HG03457 (cell line): ENCODE measurements around the gene LRCOL1.

Source experiments
- ATAC-seq: cut with Tn5 transposase; IDR thresholded peaks from one replicate; pipeline ENCODE4 v1.9.1; 2021; ENCODE audit warnings: moderate number of reproducible peaks; ENCODE audit not compliant: unreplicated experiment

Gene LRCOL1

DNA sequence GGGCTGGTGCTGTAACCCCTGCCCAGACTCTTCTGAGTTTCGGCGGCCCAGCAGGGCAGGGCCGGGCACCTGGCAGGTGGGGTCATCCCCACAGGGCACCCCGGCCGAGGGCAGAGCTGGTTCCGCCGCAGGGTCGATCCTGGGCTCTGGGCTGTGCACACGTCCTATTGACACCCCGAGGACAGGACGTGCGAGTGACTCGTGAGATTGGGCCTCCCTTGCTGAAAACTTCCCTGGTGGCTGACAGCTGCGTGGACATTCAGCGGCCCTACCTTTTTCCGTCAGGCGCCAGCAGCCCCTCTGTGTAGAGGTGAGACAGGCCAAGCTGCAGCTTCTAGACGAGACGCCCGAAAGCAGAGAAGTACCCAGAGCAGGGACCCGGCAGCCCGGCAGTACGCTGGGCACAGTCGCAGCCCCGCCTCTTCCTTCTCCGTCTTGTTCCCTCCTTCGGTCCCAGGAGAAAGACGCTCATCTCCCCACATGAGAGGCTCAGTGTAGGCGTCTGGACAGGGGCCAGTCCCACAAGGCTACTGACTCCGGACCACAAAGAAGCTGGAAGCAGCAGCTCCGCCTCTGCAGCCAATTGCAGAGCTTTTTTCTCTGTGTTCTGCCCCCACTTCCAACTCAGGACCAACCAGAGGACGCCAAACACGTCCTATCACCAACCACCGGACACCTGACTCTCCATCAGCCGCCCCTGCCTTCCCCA, at the start of gene LRCOL1:
Gene LRCOL1, minus strand, starts transcription at position 532 of the 709 bp plus-strand sequence. CDS start 4,331 bp downstream, outside the sequence.
- ATAC-seq = no peak

DNA sequence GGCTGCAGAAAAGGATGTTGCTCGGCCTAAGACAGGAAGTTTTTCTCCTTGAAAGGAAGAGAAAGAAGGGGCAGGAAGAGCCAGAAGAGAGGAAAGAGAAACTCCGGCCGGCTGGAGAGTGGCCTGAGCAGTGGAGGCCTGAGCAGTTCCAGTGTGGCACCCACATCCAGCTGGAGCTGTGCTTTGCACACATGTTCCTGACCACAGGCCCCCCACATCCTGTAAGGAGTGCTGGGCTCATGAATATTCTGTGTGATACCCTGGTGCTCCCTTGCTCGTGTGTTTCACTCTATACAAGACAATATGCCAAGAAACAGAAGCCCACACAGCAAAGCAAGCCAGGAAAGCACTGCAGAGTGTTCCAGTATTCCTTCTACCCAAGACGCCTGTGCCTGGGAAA, 49.7 kb upstream of the LRCOL1 start:
- no peak for ATAC-seq

DNA sequence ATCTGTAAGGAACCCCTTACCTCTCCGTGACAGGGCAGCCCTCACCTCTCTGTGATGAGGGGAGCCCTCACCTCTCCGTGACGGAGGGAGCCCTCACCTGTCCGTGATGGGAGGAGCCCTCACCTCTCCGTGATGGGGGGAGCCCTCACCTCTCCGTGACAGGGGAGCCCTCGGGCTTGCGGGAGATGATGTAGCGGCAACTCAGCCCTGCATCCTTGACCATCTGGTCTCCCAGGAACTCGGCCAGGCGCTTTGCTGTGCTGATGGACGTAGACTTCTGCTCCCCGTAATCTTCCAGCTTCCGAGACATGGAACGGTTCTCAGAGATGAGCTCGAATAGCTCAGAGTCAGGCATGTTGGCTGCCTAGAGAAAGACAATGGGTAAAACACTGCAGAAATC, 48.8 kb upstream of the LRCOL1 start:
- ATAC-seq = no peak

DNA sequence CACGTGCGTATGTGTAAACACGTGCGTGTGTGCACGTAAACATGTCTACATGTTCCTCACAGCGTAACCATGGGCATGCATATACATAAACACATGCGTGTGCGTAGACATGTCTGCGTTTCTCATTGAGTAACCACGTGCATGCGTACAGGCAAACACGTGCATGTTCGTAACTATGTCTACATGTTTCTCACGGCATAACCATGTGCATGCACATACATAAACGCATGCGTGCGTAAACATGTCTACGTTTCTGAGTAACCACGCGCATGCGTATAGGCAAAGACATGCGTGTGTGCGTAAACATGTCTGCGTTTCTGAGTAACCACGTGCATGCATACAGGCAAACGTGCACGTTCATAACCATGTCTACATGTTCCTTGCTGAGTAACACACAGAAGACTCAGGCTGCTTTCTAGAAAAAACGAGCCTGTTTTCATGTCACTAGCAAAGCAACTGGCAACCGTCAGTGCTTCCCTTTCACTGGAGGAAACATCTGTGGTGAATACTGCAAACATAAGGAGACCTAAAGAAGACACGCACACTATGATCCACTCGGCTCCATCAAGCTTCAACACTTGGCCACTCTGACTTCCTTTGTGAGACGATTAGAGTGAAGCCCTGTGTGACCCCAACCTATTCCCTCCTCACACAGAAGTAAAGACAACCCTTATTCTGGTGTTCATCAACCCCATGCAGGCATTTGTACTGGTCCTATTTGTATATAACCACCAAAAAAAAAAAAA, 47.9 kb upstream of the LRCOL1 start:
- ATAC-seq = no peak

DNA sequence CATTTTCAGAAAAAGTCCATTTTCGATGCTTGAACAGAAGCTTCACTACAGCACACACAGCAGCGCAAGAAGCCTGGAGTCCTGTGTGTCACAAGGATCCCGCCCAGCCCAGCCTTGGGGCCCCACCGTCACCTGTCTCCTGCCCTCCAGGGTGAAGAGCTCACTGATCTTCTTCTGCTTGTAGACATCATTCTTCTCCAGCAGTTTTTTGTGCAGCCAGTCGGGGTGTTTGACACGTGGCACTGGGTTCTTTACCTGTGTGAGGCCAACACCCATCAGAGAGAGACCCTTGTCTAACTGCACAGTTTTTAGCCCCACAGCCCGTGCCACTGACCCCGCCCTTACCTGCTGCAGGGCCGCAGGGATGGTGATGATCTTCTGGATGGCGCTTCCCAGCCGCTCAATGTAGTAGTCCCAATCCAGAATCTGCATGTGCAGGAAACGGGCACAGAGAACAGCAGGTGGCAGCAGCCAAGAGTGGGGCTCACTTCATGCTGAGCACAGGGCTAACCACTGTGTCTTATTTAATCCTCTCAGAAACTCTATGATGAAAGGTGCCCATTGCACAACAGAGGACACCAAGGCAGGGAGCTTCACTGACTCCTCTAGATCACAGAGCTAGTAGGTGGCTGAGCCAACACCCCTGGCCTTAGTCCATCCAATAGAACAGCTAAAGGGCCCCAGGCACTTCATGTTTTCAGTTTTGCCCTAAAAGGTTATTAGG, 46.8 kb upstream of the LRCOL1 start:
- ATAC-seq = no peak

DNA sequence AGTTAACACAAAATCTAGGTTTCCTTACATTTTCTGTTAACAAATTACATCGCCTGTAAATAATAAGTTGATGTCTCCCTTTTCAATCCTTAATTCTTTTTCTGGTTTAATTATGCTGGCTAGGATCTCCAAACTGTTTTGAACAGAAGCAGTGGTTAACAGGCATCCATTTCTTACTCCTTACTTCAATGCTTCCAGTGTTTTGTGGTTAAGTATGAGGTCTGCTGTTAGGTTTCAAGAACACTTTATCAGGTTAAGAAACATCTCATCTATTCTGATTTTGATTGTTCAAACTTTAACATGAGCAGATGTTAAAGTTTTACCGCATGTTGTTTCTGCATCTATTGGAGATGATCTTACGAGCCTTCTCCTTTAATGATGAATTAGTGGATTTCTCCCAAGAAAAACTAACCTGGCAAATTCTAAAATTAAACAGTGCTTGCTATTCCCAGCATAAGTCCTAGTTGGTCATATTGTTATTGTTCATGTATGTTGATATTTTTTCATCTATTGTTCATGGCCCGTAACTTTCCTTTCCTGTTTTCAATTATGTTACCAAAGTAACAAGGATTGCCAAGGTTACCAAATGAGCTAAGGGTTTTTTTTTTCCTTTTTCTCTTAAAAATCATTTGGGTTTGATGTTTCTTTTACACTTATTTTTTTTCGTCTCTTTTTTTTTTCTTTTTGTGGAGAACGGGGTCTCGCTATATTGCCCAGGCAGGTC, 43.3 kb upstream of the LRCOL1 start:
- ATAC-seq = no peak

DNA sequence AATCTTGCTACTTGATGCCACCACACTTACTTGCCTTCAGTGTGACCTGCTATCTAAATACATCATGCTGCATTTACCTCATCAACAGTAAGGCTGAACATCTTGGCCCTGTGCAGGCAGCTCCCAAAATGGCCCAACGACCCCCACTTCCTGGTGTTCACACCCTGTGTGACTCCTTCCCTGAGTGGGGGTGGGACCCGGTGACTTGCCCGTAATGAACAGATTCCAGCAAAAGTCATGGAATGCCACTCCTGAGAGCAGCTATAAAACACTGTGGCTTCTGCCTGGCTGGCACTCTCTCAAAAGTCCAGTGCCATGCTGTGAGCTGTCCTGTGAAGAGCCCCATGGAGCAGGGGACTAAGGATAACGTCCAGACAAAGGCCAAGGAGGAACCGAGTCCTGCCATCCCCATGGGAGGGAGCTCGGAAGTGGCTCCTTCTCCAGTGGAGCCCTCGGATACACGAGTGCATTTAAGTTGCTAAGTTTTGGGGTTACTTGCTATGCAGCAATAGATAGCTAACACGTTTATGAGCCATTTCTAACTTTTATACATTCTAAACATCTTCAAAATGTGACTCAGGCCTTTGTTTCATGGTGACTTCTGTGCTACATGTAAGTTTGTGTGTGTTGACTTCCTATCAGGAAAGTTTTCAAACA, 41.2 kb upstream of the LRCOL1 start:
- no peak for ATAC-seq

DNA sequence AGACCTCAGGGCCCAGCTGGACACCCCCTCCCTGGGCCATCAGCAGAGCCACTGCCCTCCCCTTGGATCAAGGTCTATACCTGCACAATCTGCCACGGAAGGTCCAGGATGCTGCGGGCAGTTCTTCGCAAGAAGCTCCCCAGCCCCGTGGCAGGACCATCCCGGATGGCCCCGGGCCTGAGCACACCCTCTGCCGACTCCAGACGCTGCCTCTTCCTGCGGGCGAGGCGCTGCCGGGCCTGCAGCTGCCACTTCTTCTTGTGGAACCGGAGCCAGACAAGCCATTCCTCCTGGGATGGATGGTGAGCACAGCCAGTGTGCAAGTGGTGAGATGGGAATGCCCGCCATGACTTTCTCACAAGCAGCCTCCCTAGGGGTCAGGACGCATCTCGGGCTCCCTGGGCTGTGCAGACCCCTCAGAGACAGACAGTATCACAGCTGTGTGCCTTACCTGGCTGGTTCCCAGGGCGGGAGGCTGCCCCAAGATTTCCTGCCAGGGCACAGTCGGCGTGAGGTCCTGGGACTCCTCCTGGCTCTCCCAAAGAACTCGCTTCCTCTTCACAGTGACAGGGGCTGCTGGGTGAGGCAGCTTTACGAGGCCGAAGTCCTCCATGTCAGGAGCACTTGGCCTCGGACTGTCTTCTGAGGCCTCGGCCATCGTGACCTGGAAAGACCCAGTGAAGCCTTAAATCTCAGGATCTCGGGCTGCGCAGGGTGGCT, 39.0 kb upstream of the LRCOL1 start:
- no peak for ATAC-seq

DNA sequence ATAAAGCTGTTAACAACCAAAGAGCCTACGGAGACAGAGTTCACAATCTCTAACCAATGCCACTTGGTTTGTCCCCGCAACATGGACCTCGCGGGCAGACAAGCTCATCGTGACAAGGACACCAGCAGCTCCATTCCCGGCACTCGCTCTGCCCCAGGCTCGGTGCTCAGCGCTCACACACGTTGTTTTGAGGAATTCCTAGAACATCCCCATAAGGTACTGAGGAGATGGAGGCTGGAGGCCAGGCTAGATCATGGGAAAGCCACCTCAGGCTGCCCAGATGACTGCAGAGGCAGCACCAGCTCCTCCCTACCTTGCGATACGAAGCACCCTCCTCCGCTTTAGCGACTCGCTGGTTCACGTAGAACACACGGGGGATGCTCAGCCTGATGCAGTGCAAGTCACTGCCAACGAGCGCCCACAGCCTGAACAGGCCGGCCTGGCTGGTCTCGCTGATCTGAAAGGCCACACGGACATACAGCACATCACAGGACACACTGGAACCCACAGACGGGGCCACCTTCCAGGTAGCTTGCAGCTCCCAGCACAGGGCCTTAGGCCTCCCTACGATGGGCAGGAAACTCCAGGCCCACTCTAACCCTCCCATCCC, 38.3 kb upstream of the LRCOL1 start:
- ATAC-seq = no peak

DNA sequence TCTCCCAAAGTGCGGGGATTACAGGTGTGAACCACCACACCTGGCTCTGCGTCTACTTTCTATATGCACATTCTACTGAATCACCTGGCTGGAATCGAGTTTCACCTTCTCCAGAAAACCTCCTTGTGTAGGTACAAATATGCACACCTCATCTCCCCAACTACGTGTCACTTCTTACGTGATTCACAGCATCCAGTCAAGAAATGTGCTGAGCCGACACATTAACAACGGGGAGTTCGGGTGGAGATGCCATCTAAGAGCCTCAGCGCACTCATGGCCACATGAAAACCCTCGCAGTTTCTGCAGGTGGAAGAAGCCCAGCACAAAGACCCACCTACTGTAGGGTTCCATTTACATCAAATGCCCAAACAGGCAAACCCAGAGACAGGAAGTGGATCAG, 37.5 kb upstream of the LRCOL1 start:
- ATAC-seq = no peak

DNA sequence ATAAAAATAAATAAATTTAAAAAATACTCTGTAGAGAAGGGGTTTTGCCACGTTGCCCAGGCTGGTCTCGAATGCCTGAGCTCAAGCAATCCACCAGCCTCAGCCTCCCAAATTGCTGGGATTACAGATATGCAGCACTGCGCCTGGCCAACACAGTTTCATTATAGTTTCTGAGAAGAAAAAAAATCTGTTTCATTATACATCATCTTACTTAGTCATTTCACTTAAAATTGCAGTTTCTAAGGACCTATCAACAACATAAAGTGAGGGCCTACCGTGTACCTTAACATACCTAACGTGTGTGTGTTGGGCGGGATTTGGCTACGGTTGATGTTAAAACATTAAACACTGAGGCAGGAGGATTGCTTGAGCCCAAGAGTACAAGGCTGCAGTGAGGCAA, 36.5 kb upstream of the LRCOL1 start:
- no peak for ATAC-seq

DNA sequence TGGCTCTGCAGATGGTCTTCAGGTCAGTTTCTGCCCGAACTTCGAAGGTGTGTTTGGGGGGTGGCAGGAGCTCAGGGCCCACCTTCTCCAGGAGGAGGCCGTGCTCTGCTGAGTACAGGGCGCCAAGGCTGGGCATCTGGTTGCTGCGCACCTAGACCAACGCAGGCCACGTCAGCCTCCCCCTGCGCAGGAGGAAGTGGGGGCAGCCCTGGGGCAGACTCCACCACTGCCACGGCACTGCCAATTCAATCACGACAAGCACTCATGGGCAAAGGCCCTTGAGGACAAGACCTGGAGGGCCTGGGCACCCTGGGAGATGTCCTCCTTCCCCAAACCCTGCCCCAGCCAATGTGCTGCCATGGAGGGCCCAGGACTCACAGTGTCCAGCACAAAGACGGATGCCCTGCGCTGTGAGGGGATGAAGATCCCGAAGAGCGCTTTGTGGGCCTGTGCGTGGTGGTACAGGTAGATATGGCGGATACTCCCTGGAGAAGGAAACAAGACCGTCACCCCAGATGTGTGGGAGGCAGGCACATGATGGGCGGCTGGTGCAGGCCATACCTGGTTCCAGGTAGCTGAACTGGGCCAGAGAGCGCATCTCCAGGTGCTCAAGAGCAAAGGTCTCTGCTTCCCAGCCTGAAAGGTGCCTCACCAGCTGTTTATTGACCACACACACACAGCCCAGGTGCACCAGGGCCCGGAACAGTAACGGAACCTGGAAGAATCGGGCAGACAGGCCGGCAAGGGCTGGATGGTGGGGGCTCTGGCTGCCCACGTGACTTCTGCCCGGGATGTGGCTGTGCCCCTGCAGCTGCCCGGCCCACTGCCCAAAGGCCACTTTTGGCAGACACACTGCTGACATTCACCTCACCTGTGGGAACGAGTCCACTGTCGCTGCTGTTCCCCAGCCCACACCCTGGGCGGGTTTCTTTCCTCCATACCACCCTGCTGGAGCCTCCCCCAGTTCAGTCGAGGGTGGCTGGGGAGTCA, 32.8 kb upstream of the LRCOL1 start:
- no peak for ATAC-seq

DNA sequence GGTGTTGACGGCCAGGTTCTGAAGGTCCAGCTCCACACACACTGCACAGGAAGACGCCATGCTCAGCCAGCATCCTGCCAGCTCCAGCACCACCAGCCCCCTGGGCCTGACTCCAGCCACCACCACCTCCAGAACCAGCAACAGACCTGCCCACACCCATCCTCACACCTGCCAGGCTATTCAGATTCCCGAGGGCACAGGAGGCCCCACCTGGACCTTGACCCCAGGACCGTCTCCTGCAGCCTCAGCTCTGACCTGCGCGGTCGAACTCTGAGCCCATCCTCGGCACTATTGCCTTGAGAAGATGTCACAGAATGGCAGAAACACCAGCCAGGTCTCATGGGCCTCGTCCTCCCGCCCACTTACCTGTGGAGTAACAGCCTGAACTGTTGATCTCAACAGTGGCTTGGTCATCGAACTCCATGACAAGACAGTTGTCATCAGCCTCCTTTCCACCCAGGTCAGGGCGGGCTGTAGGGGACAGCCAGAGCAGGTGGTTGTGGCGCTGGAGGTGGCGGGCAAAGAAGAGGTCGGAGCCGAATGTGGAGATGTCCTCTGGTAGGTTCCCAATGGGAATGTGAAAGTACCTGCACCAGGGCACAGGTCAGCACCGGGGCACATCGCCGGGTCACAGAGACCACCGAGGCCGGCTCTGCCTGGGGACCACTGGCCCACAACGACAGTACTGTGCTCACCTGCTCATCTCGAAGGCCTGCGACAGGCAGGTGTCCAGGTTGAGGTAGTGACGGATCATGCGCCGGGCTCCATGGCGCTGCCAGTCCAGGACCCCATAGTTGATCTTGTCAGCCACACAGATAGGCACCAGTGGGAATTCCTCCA, 31.6 kb upstream of the LRCOL1 start:
- ATAC-seq = no peak

DNA sequence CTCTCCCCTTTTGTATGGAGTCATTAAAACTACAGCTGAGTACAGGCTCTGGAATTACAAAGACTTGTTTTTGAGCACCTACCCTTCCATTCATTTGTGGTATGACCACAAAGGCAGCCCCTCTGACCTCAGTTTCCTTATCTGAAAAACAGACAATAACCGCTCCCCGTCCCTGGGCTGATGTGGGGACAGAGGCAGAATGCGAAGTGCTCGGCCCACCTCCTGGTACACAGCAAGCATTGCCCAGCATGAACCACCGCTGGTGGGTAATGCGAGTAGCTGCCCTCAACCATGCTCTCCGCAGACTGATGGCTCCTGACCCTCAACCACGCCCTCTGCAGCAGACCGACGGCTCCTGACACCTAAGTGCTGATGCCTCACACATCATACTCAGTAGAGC, 30.6 kb upstream of the LRCOL1 start:
- ATAC-seq = no peak

DNA sequence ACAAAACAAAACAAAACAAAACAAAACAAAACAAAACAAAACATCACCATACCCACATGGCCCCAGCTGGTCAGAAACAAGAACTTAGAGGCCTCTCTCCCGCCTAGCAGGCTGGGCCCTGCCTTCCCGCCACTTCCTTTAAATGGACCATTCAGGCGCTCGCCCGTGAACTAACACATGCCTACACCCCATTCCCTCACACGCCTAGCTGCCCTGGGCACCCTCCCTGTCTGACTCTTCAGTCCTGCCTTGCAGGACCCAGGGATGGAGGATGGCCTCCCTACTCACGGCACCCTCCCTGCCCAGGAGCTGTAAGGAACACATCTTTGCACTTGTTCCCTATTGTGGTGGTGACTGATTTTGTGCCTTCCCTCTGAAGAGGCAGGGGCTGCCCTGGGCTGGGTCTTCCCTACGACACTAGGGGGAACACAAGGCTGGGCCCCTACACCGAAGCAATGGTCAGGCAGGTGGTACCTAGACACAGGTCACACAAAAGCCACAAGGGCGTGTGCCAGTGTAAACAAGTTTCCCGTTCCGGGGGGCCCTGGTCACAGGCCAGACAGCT, 29.7 kb upstream of the LRCOL1 start:
- ATAC-seq = no peak

DNA sequence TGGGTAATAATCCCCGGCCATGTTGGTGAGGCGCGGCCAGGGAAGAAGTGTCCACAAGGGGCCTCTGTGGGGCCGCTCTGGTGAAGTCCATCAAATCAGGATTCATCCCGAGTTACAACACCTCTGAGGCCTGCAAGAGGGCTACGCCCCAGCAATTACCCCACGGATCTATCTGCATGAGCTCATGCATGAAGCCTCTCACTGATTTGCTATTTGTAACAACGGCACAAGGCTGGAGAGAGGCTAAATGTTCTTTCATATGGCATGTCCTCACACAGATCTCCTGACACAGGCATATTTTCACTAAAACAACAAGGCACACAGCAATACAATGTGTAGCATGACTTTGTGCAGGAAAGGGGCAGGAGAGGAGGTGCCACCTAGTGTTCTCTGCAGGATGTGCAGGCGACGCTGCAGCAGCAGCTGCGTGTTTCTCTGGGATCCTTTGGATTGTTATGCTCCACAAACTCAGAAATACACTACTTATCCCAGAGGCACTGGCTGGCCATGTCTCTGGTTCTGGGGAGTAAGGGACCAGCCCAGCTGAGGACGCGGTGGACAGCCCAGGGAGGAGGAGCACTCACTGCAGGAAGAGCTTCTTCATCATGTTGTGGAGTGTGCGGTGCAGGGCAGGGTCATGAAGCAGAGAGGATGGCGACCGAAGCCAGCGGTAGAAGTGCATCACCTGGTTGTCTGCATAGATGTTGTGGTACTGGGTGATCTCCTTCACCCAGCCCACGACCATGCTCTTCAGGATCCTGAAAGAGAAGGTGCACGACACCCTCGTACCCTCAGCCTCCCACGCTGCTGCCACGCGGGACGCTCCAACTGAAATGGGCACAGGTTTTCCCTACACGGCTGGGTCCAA, 28.4 kb upstream of the LRCOL1 start:
- no peak for ATAC-seq
